Neural cell (in vitro differentiated cells): ENCODE data around the gene CALCA. TPM values are rescaled to one million over a fixed set of nuclear protein-coding genes. Genes with fewer than 3 reads are reported as not detected.
"Not testable (repeated sequence)": the region's sequence is repeated elsewhere in the genome, so short reads cannot be mapped to it uniquely, and the experiment has no call there.

ENCODE experiments used
- H2AFZ ChIP-seq: fragments of 200-600, 300-800 bp; sonication (generic), shearing (Covaris generic); 2 replicates; pipeline ENCODE4 v1.6.0; 2014; ENCODE audit warnings: low read depth, mild to moderate bottlenecking, antibody characterized with exemption, low read length, moderate library complexity
- H3F3A ChIP-seq: fragments of 200-600 bp; shearing (Covaris generic); 2 replicates; pipeline ENCODE4 v1.6.1; 2016; ENCODE audit warnings: mild to moderate bottlenecking, moderate library complexity, mixed read lengths, antibody characterized with exemption, low read length; ENCODE audit not compliant: insufficient read depth, poor library complexity, severe bottlenecking
- H3K27ac ChIP-seq: fragments of 200-600, 300-800 bp; sonication (generic), shearing (Covaris generic); 2 replicates; pipeline ENCODE4 v1.5.1; 2014; ENCODE audit warnings: mild to moderate bottlenecking, low read length, moderate library complexity
- H3K27me3 ChIP-seq: fragments of 300-800, 200-600 bp; sonication (generic), shearing (Covaris generic); 2 replicates; pipeline ENCODE4 v1.6.0; 2014; ENCODE audit warnings: mild to moderate bottlenecking, low read depth, low read length, moderate library complexity; ENCODE audit not compliant: insufficient read depth
- H3K36me3 ChIP-seq: fragments of 300-800, 200-600 bp; sonication (generic), shearing (Covaris generic); 2 replicates; pipeline ENCODE4 v1.5.1; 2014; ENCODE audit warnings: mild to moderate bottlenecking, antibody characterized with exemption, low read length, moderate library complexity; ENCODE audit not compliant: insufficient read depth
- H3K4me2 ChIP-seq: fragments of 300-800, 200-600 bp; sonication (generic), shearing (Covaris generic); 2 replicates; pipeline ENCODE4 v1.6.0; 2014; ENCODE audit warnings: mild to moderate bottlenecking, low read length
- H3K4me3 ChIP-seq: fragments of 300-800, 200-600 bp; sonication (generic), shearing (Covaris generic); 2 replicates; pipeline ENCODE4 v1.5.1; 2014; ENCODE audit warnings: mild to moderate bottlenecking, low read length, moderate library complexity
- H3K79me2 ChIP-seq: fragments of 200-600 bp; shearing (Covaris generic); replicated peaks from 2 replicates; pipeline ENCODE4 v1.6.0; 2014; ENCODE audit warnings: mild to moderate bottlenecking, low read length, moderate library complexity; ENCODE audit not compliant: insufficient read depth
- H3K9ac ChIP-seq: fragments of 300-800, 200-600 bp; sonication (generic), shearing (Covaris generic); 2 replicates; pipeline ENCODE4 v1.6.1; 2016; ENCODE audit warnings: mild to moderate bottlenecking, low read length, mixed read lengths
- H3K9me2 ChIP-seq: fragments of 200-600 bp; shearing (Covaris generic); 2 replicates; pipeline ENCODE4 v1.6.1; 2016; ENCODE audit warnings: mild to moderate bottlenecking, low read length, mixed read lengths; ENCODE audit not compliant: insufficient read depth
- H3K9me3 ChIP-seq: fragments of 200-600, 300-800 bp; sonication (generic), shearing (Covaris generic); 2 replicates; pipeline ENCODE4 v1.6.1; 2016; ENCODE audit warnings: mild to moderate bottlenecking, mixed run types, low read length, moderate library complexity, mixed read lengths
- H4K20me1 ChIP-seq: fragments of 200-600 bp; shearing (Covaris generic); 2 replicates; pipeline ENCODE4 v1.6.1; 2016; ENCODE audit warnings: mild to moderate bottlenecking, mixed run types; ENCODE audit not compliant: insufficient read depth
- CTCF ChIP-seq: fragments of 450-650 bp; IDR thresholded peaks from 2 replicates; pipeline ENCODE4 v1.5.1; 2014; ENCODE audit warnings: antibody characterized with exemption, mild to moderate bottlenecking, moderate library complexity; ENCODE audit not compliant: poor library complexity, severe bottlenecking
- EP300 ChIP-seq: fragments of 450-650 bp; conservative IDR thresholded peaks from 2 replicates; pipeline ENCODE4 v1.6.1; 2014; ENCODE audit warnings: antibody characterized with exemption, mild to moderate bottlenecking, moderate library complexity; ENCODE audit not compliant: poor library complexity, severe bottlenecking
- EZH2 ChIP-seq: fragments of 200-600, 300-800 bp; shearing (Covaris generic), sonication (generic); IDR thresholded peaks from 2 replicates; pipeline ENCODE4 v1.6.1; 2014; ENCODE audit warnings: antibody characterized with exemption, low read length, borderline replicate concordance, mild to moderate bottlenecking; ENCODE audit not compliant: insufficient read depth, poor library complexity, severe bottlenecking
- MXI1 ChIP-seq: fragments of 450-650 bp; conservative IDR thresholded peaks from 2 replicates; pipeline ENCODE4 v1.6.1; 2014; ENCODE audit warnings: antibody characterized with exemption, mild to moderate bottlenecking; ENCODE audit not compliant: poor library complexity, severe bottlenecking
- POLR2AphosphoS5 ChIP-seq: IDR thresholded peaks from 2 replicates; pipeline ENCODE4 v1.6.1; 2012
- RAD21 ChIP-seq: fragments of 450-650 bp; conservative IDR thresholded peaks from 2 replicates; pipeline ENCODE4 v1.6.1; 2014; ENCODE audit warnings: antibody characterized with exemption, mild to moderate bottlenecking, moderate library complexity
- REST ChIP-seq: IDR thresholded peaks from 2 replicates; pipeline ENCODE4 v1.6.1; 2012; ENCODE audit warnings: borderline replicate concordance
- SMC3 ChIP-seq: fragments of 450-650 bp; conservative IDR thresholded peaks from 2 replicates; pipeline ENCODE4 v1.6.1; 2014; ENCODE audit warnings: antibody characterized with exemption, mild to moderate bottlenecking, moderate library complexity; ENCODE audit not compliant: poor library complexity
- TAF1 ChIP-seq: IDR thresholded peaks from 2 replicates; pipeline ENCODE4 v1.6.1; 2012; ENCODE audit warnings: low read depth
- polyA plus RNA-seq: library from polyadenylated mRNA; depleted of rRNA; stranded (reverse); fragments of >200 nt; gene quantifications from 2 replicates; pipeline ENCODE4 v1.2.3, GENCODE V29; 2014

Gene CALCA
- polyA plus RNA-seq, 1 donor from 2014 or later = not detected

- Histone ChIP-seq H3K36me3 (no peaks in the 10 kb centered on the region), H3K4me2 (no peak overlapping the region), H3K9me3 (no peaks in the 10 kb centered on the region), H3K27ac (no peak overlapping the region), H3K27me3 (no peaks in the 10 kb centered on the region), H2AFZ (no peak overlapping the region), H3K9ac (no peak overlapping the region), H3K9me2 (no peaks in the 10 kb centered on the region), H4K20me1 (no peaks in the 10 kb centered on the region), H3F3A (no peaks in the 10 kb centered on the region), H3K79me2 (no peaks in the 10 kb centered on the region), H3K4me3 (no peak overlapping the region)
- TF ChIP-seq REST = no peak
- TF ChIP-seq CTCF = peak; percentile 29
These were observed 34.1 kb upstream of the CALCA start for GRCh38 chr11:15006139-15006759.

- H3K27me3 ChIP-seq, H3K4me3 ChIP-seq, H3K79me2 ChIP-seq, H4K20me1 ChIP-seq, H3F3A ChIP-seq, H3K27ac ChIP-seq, H3K9ac ChIP-seq, H3K4me2 ChIP-seq, H3K36me3 ChIP-seq, H2AFZ ChIP-seq, H3K9me2 ChIP-seq, H3K9me3 ChIP-seq: not testable (repeated sequence)
These were observed 16.0 kb upstream of the CALCA start for GRCh38 chr11:14988133-14988532.

GRCh38 chr11:14981507-14981906 is 9.4 kb upstream of the CALCA start:
- H3K9ac ChIP-seq = no peak overlapping the region
- H3K27me3 ChIP-seq = peaks cover 13% of the 10 kb centered on the region
- no peak overlapping the region for H2AFZ ChIP-seq
- no peak overlapping the region for H3K27ac ChIP-seq
- H3K36me3 ChIP-seq = no peaks in the 10 kb centered on the region
- no peak overlapping the region for H3K4me3 ChIP-seq
- H3K79me2 ChIP-seq = no peaks in the 10 kb centered on the region
- no peaks in the 10 kb centered on the region for H4K20me1 ChIP-seq
- TF ChIP-seq MXI1 (no peak), CTCF (no peak), TAF1 (no peak), EZH2 (no peak), EP300 (no peak), RAD21 (no peak), POLR2AphosphoS5 (no peak), REST (no peak), SMC3 (no peak)
- no peak overlapping the region for H3K4me2 ChIP-seq
- H3K9me2 ChIP-seq = no peaks in the 10 kb centered on the region
- H3F3A ChIP-seq = no peaks in the 10 kb centered on the region
- no peaks in the 10 kb centered on the region for H3K9me3 ChIP-seq
